Smooth muscle cell (in vitro differentiated cells): Measurements from ENCODE around the gene PRELID2. TPM values are rescaled to one million over a fixed set of nuclear protein-coding genes. Genes with fewer than 3 reads are reported as not detected.

Source experiments
- DNase-seq: peaks from one replicate; lab custom pipeline; 2025; ENCODE audit not compliant: unreplicated experiment; lab: John Stamatoyannopoulos, UW
- H2AFZ ChIP-seq: fragments of 200-600 bp; sonication (generic); 2 replicates; pipeline ENCODE4 v1.6.0; 2016; ENCODE audit warnings: antibody characterized with exemption, low read depth, mild to moderate bottlenecking
- H3F3A ChIP-seq: fragments of 200-600 bp; sonication (generic); 2 replicates; pipeline ENCODE4 v1.6.0; 2017; ENCODE audit warnings: antibody characterized with exemption, low read depth
- H3K27ac ChIP-seq: fragments of 200-600 bp; sonication (generic); 2 replicates; pipeline ENCODE4 v1.5.1; 2016; ENCODE audit warnings: low read depth, mild to moderate bottlenecking
- H3K27me3 ChIP-seq: fragments of 200-600 bp; sonication (generic); 2 replicates; pipeline ENCODE4 v1.6.1; 2016; ENCODE audit warnings: low read depth, mild to moderate bottlenecking
- H3K36me3 ChIP-seq: fragments of 200-600 bp; sonication (generic); 2 replicates; pipeline ENCODE4 v1.5.1; 2016; ENCODE audit warnings: low read depth
- H3K4me1 ChIP-seq: fragments of 200-600 bp; sonication (generic); 2 replicates; pipeline ENCODE4 v1.5.1; 2016; ENCODE audit warnings: low read depth
- H3K4me2 ChIP-seq: fragments of 200-600 bp; sonication (generic); 2 replicates; pipeline ENCODE4 v1.6.0; 2016; ENCODE audit warnings: mild to moderate bottlenecking
- H3K4me3 ChIP-seq: fragments of 200-600 bp; sonication (generic); 2 replicates; pipeline ENCODE4 v1.5.1; 2016; ENCODE audit warnings: mild to moderate bottlenecking
- H3K79me2 ChIP-seq: fragments of 200-600 bp; sonication (generic); 2 replicates; pipeline ENCODE4 v1.6.0; 2016; ENCODE audit warnings: low read depth, mild to moderate bottlenecking
- H3K9ac ChIP-seq: fragments of 200-600 bp; sonication (generic); 2 replicates; pipeline ENCODE4 v1.6.0; 2016; ENCODE audit warnings: low read depth
- H3K9me3 ChIP-seq: fragments of 200-600 bp; sonication (generic); replicated peaks from 2 replicates; pipeline ENCODE4 v1.5.1; 2016; ENCODE audit warnings: low read depth
- H4K20me1 ChIP-seq: fragments of 200-600 bp; sonication (generic); 2 replicates; pipeline ENCODE4 v1.6.0; 2016; ENCODE audit warnings: low read depth
- CTCF ChIP-seq: fragments of 200-600 bp; sonication (generic); IDR thresholded peaks from 2 replicates; pipeline ENCODE4 v1.5.1; 2017; ENCODE audit warnings: borderline replicate concordance, mild to moderate bottlenecking, antibody characterized with exemption; ENCODE audit not compliant: insufficient read depth, poor library complexity, severe bottlenecking
- WGBS: methylation state at CpG from one replicate; pipeline ENCODE4 v1.1.7; 2016; ENCODE audit warnings: low lambda C conversion rate; 5-methylcytosine and 5-hydroxymethylcytosine counted together
- polyA plus RNA-seq: library from polyadenylated mRNA; unstranded; fragments of >200 nt; fragmentation: Nextera tagmentation; extraction: Ambion mirVana; gene quantifications from 2 replicates; pipeline ENCODE4 v1.2.1, GENCODE V29; 2016
- total RNA-seq: library from RNA; depleted of rRNA; stranded (reverse); fragments of >200 nt; gene quantifications from 2 replicates; pipeline ENCODE4 v1.2.3, GENCODE V29; 2014

PRELID2 gene
- total and polyA plus RNA-seq, 2 experiments from 2014 or later, result 2.5 to 7.3 TPM

GRCh38 chr5:145750199-145750598 is 84.9 kb downstream of the PRELID2 start:
- no peak for TF ChIP-seq CTCF
- H3K79me2 ChIP-seq, result no peaks in the 10 kb centered on the region
- peaks cover 2% of the 10 kb centered on the region for H3K9me3 ChIP-seq
- DNase-seq, result no peak
- H3K36me3 ChIP-seq, result no peaks in the 10 kb centered on the region
- no peak overlapping the region for H3K4me3 ChIP-seq
- no peaks in the 10 kb centered on the region for H3K27me3 ChIP-seq
- H2AFZ ChIP-seq, result no peak overlapping the region
- H3K27ac ChIP-seq, result no peak overlapping the region
- no peaks in the 10 kb centered on the region for H4K20me1 ChIP-seq
- no peak overlapping the region for H3K4me2 ChIP-seq
- H3F3A ChIP-seq, result no peaks in the 10 kb centered on the region
- H3K4me1 ChIP-seq, result peaks cover 7% of the 10 kb centered on the region
- no peak overlapping the region for H3K9ac ChIP-seq

DNA sequence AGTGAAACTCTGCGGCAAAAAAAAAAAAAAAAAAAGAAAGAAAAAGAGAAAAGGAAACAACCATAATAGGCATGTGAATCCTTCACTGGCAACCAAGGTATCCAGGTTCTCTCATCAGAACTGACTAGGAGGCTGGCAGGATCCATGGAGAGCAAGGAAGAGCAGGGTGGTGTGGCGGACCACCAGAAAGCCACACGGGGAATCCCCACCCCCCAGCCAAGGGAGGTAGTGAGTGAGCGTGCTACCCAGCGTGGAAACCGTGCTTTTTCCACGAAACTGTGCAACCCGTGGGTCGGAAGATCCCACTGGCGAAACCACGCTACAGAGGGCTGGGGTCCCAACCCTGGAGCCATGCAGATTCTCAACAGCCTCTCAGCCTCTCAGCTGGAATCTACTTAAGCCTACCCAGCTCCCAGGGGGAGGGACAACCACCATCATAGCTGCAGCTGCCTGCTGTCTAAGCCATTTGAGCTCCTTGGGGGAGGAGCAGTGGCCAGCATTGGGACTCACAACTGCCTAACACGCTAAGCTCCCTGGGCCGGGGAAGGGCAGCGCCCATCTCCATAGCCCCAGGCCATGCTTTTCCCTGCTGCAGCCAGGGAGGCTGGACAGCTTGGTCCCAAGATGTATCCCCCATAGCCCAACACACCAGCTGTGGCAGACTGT is 91.6 kb downstream of the PRELID2 start:
- WGBS, result 97% methylated on average over 14 of the region's 14 CpGs
- Histone ChIP-seq H2AFZ (no peak overlapping the region), H3K4me2 (no peak overlapping the region), H3K4me1 (no peaks in the 10 kb centered on the region), H4K20me1 (no peaks in the 10 kb centered on the region), H3K79me2 (no peaks in the 10 kb centered on the region), H3F3A (no peaks in the 10 kb centered on the region), H3K36me3 (no peaks in the 10 kb centered on the region), H3K9me3 (no peaks in the 10 kb centered on the region), H3K27me3 (no peaks in the 10 kb centered on the region), H3K9ac (no peak overlapping the region), H3K4me3 (no peak overlapping the region), H3K27ac (no peak overlapping the region)
- no peak for DNase-seq
- TF ChIP-seq CTCF, result no peak

- H3K79me2 ChIP-seq, result no peaks in the 10 kb centered on the region
- no peaks in the 10 kb centered on the region for H3F3A ChIP-seq
- H3K27me3 ChIP-seq, result no peaks in the 10 kb centered on the region
- TF ChIP-seq CTCF, result no peak
- H3K9ac ChIP-seq, result no peak overlapping the region
- no peaks in the 10 kb centered on the region for H4K20me1 ChIP-seq
- no peak for DNase-seq
- no peak overlapping the region for H2AFZ ChIP-seq
- H3K27ac ChIP-seq, result no peak overlapping the region
- no peaks in the 10 kb centered on the region for H3K4me1 ChIP-seq
- H3K9me3 ChIP-seq, result no peaks in the 10 kb centered on the region
- no peaks in the 10 kb centered on the region for H3K36me3 ChIP-seq
- no peak overlapping the region for H3K4me3 ChIP-seq
- no peak overlapping the region for H3K4me2 ChIP-seq
These were observed 95.3 kb downstream of the PRELID2 start for GRCh38 chr5:145739843-145740242.

DNA sequence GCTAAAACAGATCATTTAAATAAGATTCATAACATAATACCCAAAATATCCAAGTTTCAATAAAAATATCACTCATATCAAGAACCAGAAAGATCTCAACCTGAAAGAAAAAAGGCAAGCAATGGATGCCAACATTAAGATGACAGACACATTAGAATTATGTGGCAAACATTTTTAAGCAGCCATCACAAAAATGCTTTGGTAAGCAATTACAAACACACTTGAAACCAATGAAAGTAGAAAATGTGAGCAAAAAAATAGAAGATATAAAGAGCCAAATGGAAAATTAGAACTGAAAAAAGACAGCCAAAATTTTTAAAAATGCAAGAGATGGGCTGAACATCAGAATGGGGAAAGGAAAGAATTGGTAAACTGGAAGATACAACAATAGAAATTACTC is 96.9 kb downstream of the PRELID2 start:
- Histone ChIP-seq H4K20me1 (no peaks in the 10 kb centered on the region), H3K9me3 (no peaks in the 10 kb centered on the region), H3K36me3 (no peaks in the 10 kb centered on the region), H3K4me3 (no peak overlapping the region), H3K4me1 (no peaks in the 10 kb centered on the region), H3F3A (no peaks in the 10 kb centered on the region), H3K27ac (no peak overlapping the region), H3K27me3 (no peaks in the 10 kb centered on the region), H3K79me2 (no peaks in the 10 kb centered on the region), H2AFZ (no peak overlapping the region), H3K4me2 (no peak overlapping the region), H3K9ac (no peak overlapping the region)
- no peak for TF ChIP-seq CTCF
- no peak for DNase-seq
